HG03196 (cell line): ENCODE measurements around the gene LHFPL2.

Experiments
- ATAC-seq: cut with Tn5 transposase; IDR thresholded peaks from one replicate; pipeline ENCODE4 v1.9.1; 2021; ENCODE audit not compliant: unreplicated experiment

Gene LHFPL2

DNA sequence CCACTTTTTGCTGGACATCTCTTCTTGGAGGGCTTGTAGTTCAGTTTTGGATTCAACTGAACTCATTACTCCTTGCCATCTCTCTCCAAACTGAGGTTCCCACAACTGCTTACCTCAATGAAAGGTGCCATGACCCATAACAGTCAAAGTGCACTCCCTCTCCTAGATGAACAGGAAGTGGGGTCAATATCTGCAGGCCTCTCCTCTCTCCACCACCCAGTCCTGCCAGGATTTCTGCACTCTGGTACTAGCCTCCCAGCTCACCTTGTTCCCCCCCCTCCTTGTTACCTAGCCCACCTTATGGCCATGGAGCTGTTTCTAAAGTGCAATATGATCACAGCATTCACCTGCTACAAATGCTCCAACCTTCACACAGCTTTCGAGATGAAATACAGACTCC, 5.9 kb downstream of the LHFPL2 start:
- no peak for ATAC-seq

DNA sequence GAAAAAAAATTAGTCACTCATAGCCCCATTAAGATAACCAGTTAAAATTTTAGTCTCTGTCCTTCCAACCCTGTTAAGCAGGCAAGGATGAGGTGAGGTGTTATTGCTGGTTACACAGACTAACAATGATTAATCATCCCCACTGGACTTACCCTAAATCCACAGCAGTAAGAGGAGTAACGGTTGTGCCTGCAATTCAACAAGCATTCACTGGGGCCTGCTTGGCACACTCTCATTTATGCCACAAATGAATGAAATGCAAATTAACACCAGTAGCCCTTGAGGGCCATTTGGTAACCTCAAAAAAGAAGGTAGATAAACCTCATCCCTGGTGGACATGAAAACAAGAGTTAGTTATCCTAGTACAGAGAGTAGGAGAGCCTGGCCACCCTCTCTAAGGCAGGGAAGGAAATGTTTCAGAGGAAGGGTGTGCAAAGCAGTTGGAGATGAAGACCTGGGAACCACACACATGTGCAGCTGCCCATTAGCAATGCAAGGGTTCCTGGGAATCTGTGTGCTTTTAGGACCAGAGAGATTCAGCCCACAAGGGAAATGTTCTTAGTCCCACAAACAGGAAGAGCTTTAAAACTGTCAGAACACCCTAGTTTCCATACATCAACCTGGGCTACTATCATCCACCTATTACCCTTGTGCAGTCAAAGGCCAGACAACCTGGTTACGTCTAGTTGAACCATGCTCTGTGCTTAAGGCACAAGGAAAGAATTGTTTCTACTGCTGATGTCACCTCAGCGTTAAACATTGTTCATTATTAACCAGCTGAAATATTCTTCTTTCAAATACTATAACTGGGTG, 7.7 kb downstream of the LHFPL2 start:
- peak; percentile 57 for ATAC-seq

DNA sequence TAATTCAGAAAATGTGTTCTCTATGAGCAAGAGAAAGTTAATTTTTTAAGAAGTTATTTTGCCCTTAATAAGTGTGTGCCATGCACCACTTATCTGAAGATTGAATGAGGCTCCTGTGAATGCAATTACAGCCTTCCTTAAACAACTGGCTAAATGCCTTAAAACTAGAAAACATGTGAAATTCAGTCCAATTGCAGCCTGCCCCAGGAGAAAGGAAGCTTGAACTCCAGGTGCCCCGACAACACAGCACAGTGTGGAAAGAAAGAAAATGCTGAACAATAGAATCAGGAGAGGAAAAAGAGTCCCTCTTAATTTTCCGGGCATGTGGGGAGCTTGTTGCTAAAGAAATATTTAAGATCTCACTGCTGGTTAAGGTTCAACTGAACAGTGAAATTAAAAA, 8.8 kb downstream of the LHFPL2 start:
- no peak for ATAC-seq

DNA sequence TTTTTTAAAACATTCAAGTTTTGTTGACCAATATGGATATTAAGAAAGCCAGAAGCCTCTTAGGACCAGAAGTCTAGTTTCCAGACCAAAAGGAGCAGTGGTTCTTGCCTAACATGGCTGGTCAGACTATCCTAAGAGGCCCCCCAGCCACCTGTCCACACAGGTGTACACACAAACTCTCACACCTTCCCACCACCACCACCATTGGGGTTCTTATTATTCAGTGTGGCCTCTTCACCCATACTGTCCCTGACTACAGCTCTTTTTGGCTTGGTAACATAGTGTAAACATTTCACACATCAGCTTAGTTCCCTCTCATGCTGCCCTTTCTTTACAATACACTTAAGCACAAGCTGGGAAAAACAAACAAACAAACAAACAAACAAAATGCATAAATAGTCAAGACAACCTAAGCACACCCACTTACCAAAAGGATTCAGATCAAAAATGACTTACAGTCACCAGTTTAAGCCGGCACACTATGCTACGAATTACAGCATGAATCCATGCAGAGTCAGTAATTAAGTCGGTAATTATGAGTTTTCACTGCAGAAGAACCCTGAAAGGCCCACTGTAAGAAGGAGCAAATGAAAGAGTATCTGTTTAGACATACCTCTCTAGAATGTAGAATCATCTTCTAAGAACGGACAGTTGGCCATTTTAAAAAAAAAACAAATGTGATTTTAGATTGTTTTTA, 9.5 kb downstream of the LHFPL2 start:
- ATAC-seq = no peak

DNA sequence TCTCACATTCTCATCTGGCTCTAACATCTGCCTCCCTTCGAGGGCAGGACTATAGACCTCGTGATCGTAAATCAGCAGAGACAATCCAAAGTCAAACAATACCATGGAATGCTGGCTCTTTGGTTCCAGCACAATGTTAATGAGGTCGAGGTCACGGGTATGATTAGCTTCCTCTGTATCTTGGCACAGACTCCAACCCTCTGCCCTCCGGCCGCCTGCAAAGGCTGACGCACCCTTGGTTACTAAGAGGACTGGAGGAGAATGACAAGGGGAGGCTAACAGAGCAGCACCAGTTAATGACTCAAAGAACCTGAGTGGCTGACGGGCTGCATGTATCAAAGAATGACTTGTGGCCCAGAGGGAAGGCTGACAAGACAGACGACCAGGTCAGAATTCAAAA, 10.1 kb downstream of the LHFPL2 start:
- ATAC-seq = no peak

DNA sequence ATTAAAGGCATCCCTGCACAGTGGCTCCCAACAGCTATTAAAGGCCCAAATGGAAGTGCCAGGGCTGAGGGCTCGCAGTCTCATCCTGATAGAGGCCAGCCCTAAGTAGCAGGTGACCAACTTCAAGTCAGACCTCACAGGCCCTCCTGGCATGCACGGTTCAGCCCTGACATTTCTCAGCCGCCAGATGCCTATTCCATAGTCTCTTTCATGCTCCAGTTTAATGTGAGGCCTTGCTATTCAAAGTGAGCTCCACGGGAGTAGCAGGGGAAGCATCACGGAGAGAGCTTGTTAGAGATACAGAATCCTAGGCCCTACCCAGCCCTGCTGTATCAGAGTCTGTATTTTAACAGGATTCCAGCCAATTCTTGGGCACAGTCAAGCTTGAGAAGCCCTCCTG, 11.1 kb downstream of the LHFPL2 start:
- ATAC-seq = no peak

DNA sequence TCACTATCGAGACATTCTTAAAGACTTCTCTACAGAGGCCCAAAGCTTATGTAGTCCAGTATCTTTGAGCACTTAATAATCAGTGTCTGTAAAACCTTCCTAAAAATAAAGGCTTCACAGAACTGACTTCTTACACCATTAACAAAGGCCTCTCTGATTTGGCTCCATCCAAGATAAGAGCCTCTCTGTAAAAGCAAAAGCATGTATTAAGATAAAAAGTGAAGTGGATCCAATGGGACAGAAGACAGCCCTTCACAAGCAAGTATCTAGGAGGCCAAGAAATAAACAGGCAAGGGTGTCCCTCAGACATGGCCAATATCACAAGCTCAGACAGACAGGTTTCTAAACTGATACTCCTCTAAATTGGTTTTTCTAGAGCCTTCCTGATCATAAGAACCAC, 11.9 kb downstream of the LHFPL2 start:
- ATAC-seq = no peak

DNA sequence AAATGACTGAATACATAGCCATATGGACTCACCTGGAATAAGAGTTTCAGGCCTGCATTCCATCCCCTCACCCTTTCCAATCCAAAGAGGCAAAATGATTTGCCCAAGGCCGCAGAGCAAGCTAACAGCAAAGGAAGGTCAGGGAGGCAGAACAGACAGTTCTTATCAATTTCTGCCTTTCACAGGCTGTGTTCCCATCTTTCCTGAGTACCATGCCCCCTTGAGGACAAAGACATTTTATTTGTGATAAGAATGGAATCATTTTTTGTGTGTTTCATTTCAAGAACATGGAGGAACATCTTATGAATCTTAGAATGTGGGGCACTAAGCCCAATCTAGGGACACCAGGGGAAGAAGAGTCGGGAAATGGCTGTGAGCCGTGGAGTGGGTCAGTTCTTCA, 13.9 kb downstream of the LHFPL2 start:
- no peak for ATAC-seq

DNA sequence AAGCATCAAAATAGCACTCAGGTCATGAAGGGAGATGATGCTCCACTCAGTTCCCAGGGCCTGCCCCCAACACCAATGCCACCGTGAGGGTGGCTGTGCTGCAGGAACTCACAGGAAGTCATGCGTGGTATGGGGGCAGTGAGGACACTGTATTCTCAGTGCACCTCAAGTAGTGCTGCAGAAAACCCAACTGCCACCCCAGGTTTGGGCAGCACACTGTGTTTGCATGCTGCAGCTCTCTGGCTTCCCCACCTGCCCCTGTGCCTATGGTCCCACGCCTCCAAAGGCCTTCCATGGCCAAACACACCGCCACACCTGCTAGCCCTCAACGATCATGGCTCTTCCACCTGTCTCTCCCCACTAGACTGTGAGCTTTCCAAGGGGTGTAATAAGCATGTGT, 14.3 kb downstream of the LHFPL2 start:
- no peak for ATAC-seq

DNA sequence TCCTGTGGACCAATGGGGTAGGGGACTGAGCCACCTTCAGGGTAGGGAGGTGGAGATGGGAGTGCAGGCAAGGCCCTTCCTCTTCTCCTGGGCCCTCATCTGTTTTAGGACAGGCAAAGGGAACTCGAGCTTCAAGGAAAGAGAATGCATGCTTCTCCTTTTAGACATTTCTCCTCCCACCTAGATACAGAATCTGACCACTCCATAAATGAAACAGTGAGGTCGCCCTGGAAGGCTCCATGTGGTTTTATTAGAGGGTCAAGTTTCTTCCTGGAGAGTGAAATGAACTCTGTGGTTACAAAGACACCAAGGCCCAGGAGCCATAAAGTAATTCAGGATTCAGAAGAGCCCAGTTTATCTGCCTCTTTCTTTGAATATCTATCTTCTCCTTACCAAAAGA, 14.9 kb downstream of the LHFPL2 start:
- ATAC-seq = no peak

DNA sequence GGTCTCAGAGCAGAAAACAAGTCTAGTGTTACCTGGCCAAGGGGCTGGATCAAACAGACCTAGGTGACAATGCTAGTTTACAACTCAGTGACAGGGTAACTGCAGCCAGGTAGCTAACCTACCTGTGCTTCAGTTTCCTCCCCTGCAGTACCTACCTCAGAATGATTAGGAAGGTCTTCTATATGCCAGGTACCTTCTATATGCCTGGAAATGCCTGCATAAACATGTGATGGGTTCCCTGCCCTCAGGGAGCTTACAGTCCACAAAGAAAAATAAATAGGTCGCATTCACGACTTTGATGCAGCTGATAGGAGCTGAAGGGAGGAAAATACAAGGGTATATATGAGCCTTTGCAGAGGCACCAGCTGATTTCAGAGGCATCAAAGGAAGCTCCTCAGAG, 16.1 kb downstream of the LHFPL2 start:
- ATAC-seq = no peak

DNA sequence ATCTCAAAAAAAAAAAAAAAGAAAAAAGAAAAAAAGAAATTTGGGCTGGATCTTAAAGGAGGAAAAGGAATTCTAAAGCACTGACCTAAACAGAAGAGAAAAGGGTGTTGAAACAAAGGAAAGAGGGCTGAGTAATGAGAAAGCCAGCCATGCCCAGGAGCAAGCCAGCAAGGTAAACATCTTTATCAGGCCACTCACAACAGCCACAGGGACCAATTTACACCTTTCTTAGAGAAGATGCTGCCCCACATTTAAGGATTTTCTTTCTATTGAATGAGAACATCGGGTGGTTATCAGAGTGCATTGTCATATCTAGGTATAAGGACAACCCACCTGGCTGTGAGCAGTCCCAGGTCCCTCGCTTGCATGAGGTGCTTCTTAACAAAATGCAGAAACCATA, 16.6 kb downstream of the LHFPL2 start:
- ATAC-seq = no peak

DNA sequence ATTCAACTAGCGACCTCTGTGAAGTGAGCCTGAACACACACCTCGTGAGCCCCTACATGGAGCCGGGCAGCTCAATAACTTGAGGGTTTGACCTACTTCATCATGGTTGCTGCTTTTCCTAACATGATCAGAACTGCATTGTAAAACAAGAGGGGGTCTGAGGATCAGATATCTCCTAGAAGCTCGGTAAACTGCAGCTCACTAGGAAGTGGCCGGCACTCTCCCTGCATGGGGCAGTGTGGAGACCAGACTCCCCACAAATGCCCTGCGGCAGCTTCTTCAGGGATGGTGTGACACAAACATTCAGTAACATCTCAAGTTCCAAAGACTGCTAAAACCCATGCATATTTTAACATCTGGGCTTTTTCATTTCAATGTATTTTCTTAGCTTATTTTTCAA, 18.5 kb downstream of the LHFPL2 start:
- no peak for ATAC-seq

DNA sequence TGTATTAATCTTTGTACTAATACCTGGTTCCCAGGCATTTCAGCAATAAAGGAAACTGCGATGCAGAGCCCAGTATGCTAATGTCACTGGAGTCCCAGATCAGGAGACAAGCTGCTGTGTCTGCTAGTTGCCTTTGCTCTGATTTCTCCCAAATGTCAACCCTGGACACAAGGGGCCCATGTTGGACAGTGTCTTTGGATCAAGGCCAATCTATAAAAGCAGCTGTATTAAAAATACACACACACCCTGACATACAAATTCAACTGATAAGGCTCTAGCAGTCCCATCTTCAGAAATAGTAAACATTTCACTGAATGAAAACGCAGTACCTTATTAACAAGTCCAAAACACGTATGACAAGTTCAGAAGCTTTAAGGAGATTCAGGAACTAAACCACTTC, 18.9 kb downstream of the LHFPL2 start:
- ATAC-seq = no peak

DNA sequence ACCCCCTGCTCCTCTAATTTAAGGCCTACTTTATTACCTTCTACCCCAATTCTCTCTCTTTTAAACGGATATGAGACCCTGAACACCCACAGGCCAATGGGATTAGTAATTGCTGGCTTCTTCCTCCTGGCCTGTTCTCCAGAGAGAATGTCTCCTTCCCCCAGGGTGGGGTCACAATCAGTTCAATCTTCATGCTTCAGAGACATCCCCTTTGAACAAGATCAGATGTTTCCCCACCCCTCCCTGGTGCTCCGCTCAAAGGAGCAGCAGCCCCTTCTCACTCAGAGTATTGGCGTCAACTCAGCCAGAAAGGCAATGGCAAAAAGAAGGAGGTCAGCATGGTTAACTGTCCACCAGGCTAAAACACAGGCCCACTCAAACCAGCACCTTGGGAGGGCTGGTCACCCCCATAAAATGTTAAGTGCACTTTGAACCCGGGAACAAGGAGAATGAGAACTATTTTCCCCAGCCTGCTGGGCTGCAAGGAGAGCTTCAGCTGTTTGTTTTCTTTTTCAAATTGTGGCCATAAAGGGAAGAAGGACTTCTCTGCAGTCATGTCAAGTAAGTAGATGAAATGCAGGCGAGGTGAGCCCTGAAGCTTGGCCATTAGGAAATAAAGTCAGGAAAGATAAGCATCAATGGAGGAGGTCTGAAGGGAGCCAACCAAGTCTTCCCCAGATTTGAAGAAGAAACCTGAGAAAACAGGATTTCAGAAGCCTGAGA, 20.1 kb downstream of the LHFPL2 start:
- ATAC-seq = no peak

DNA sequence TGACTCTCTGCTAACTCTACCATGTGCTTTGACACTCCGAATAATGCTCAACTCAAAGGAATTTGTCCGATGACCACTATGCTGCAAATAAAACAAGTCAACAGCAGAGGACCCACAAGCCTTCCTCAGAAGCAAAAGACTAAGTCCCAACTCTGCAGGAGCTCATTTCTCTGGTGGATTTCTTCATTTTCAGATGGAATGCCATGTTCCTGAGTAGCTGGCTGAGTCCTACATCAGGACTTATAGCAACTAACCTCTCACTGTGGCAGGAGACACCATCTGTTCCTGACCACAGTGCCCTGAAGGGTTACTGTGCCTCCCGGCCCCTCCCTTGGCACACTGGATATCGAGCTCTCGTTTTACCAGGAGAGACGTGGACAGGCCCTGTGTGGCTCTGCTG, 20.8 kb downstream of the LHFPL2 start:
- no peak for ATAC-seq

DNA sequence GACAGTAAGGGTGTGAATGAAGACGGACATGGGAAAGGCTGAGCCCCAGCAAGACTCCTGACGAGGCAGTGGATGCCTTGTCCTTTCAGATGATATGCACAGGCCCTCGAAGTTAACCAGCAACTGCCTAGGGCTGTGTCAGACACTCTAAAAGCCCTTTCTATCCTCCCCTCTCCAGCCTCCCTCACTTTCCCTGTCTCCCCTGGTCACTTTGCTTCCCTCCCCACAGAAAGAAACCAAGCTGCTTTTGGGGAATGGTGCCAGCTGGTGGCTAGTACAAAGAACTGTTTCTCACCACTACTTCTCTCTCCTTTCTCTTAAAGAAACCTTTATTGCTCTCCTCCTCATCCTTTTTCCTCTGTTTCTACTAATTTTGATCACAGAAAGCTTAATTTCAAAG, 21.4 kb downstream of the LHFPL2 start:
- ATAC-seq = no peak

DNA sequence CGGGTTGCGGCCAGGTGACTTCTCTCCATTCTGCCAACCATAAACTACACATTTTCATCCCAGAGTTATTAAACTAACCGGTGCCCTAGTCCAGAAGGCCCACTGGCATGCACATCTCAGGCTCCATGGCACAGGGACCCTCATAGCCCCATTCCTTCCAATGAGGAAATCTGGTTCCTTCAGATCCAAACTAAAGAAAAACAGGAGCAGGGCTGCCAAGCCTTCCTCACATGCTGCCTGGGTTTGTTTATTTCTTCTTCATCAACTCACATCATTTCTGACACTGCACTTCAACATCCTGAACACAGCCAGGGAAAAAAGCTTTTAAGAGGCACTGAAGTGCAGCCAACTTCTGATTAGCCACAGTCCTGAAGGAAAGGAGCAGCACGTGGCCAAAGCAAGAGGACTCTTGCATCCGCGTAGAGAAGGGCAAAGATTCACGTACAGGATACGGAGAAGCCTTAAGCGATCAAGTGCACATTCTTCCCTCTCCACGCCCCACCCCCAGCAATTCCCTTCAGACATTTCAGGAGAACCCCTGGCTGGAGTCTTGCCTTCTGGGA, 22.5 kb downstream of the LHFPL2 start:
- ATAC-seq = no peak

DNA sequence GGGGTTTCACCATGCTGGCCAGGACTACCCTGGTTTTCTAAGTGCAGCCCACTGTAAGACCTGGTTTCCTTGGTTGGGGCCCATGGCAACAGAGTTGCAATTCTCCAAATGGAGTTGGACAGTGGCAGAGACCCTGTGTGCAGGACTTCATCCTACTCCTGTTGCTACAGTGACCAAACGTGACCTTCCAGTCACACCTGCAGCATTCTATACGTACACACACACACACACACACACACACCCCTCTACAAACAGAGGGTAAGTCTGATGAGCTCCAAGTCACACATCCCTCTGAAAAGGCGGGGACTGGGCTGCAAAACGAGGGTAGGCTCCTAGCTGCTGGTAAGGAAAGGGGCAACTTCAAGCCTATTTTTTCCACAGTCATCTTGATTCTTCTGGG, 23.6 kb downstream of the LHFPL2 start:
- ATAC-seq = no peak

DNA sequence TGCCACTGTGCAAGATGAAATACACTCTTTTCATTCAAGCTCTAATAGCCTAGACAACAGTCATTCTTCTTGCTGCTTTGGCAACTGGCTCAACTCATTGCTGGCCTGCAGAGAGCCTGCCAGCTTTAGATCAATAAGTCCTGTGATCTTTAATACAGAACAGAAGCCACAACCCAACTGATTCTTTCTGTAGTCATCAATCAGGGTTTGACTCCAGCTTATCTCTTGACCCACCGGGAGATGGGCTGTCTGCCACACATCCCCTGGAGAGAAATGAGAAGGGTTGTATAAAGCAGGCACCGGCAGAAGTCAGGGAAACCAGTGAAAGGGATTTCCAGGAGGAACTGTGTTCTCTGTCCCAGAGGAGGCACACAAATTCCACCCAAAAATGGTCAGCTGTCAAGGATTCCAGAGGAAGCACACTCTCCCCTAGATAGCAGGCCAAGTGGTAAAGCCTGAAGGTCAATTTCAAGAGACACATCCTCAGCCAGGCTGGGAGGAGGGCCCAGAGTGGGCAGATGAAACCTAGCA, 24.5 kb downstream of the LHFPL2 start:
- ATAC-seq = no peak

DNA sequence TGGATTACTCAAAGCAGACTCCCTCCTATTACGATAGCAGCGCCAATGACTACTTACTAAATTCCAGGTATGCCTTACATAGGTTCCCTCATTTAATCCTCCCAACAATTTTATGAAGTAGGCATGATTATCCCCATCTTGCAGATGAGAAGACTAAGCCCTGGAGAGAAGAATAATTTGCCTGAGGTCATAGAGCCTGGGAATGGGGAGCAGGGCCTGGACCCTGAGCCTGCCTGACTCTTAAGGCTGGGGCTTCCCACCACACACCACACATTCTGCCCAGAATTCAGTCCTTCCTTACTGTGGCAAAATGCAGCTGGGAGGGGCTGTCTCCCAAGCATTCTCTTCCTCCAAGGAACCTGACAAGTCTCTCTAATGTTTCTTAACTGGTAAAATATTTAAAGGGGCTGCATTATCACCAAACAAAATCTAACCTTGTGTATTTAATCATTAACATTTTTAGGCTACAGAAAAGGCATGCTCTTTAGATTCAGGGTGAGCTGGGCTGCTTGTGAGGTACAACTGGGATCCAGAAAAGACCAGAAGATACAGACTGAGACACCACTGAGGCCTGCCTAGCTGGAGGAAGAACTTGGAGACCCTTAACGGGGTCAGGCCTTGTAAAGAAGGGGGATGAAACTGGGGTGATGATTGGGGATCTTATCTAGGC, 26.1 kb downstream of the LHFPL2 start:
- no peak for ATAC-seq
